Measurements from ENCODE around the gene CCDC71. TPM values are rescaled to one million over a fixed set of nuclear protein-coding genes. Genes with fewer than 3 reads are reported as not detected.

CCDC71 gene
- total RNA-seq, 2 donors from 2014 or later = 44.2 to 47.0 TPM

GRCh38 chr3:49174397-49174985 is 8.4 kb upstream of the CCDC71 start:
- no peak for DNase-seq (ENCODE audit: low spot score)
- intact Hi-C loops (cut with DNase I) = loop anchor here (5.0 kb wide), 2 partner anchors 103 to 273 kb away; partner anchors contain the start of gene C3orf62
- WGBS = 88% methylated on average over 9 of the region's 9 CpGs
- Histone ChIP-seq H3K27me3 (replicated peaks; ENCODE audit: insufficient read depth) (no peaks in the 10 kb centered on the region), H3K4me1 (replicated peaks) (peaks cover 13% of the 10 kb centered on the region), H3K27ac (no peak overlapping the region), H3K4me3 (no peak overlapping the region), H3K36me3 (no peaks in the 10 kb centered on the region), H3K9me3 (no peaks in the 10 kb centered on the region)
- TF ChIP-seq POLR2A (IDR thresholded peaks at IDR 0.05) (no peak), POLR2AphosphoS5 (IDR thresholded peaks at IDR 0.05) (no peak), CTCF (IDR thresholded peaks at IDR 0.05) (no peak)

- intact Hi-C loops (cut with DNase I) = loop anchor here (5.0 kb wide), 2 partner anchors 104 to 274 kb away; partner anchors contain the start of gene C3orf62
- Histone ChIP-seq H3K9me3 (no peaks in the 10 kb centered on the region), H3K27ac (no peak overlapping the region), H3K27me3 (replicated peaks; ENCODE audit: insufficient read depth) (no peaks in the 10 kb centered on the region), H3K4me3 (no peak overlapping the region), H3K36me3 (no peaks in the 10 kb centered on the region), H3K4me1 (replicated peaks) (peaks cover 13% of the 10 kb centered on the region)
- TF ChIP-seq POLR2A (IDR thresholded peaks at IDR 0.05) (no peak), CTCF (IDR thresholded peaks at IDR 0.05) (no peak), POLR2AphosphoS5 (IDR thresholded peaks at IDR 0.05) (no peak)
- 27% methylated on average over 4 of the region's 4 CpGs for WGBS
- DNase-seq (ENCODE audit: low spot score) = no peak
These were observed 7.7 kb upstream of the CCDC71 start for GRCh38 chr3:49173792-49174170.

- DNase-seq (ENCODE audit: low spot score) = no peak
- no peaks in the 10 kb centered on the region for H3K36me3 ChIP-seq
- peaks cover 13% of the 10 kb centered on the region for H3K4me1 ChIP-seq (replicated peaks)
- H3K27ac ChIP-seq = peak overlapping the region; percentile 78 to 81
- peak overlapping the region in 1 of 2 donors; percentile 66 for H3K4me3 ChIP-seq
- intact Hi-C loops (cut with DNase I) = loop anchor here (5.0 kb wide), 2 partner anchors 104 to 274 kb away; partner anchors contain the start of gene C3orf62
- no peaks in the 10 kb centered on the region for H3K9me3 ChIP-seq
- no peaks in the 10 kb centered on the region for H3K27me3 ChIP-seq (replicated peaks; ENCODE audit: insufficient read depth)
- TF ChIP-seq POLR2A (IDR thresholded peaks at IDR 0.05) (no peak), CTCF (IDR thresholded peaks at IDR 0.05) (no peak), POLR2AphosphoS5 (IDR thresholded peaks at IDR 0.05) (no peak)
- WGBS = 28% methylated on average over 3 of the region's 3 CpGs
These were observed 7.1 kb upstream of the CCDC71 start for GRCh38 chr3:49173116-49173791.

- no peaks in the 10 kb centered on the region for H3K9me3 ChIP-seq
- no peak for TF ChIP-seq CTCF (IDR thresholded peaks at IDR 0.05)
- no peak for TF ChIP-seq POLR2A (IDR thresholded peaks at IDR 0.05)
- no peak for TF ChIP-seq POLR2AphosphoS5 (IDR thresholded peaks at IDR 0.05)
- peak overlapping the region; percentile 78 to 81 for H3K27ac ChIP-seq
- no peak for DNase-seq (ENCODE audit: low spot score)
- WGBS = 41% methylated on average over 6 of the region's 7 CpGs
- intact Hi-C loops (cut with DNase I) = loop anchor here (5.0 kb wide), 2 partner anchors 105 to 275 kb away; partner anchors contain the start of gene C3orf62
- H3K36me3 ChIP-seq = no peaks in the 10 kb centered on the region
- peak overlapping the region; percentile 66 to 85 for H3K4me3 ChIP-seq
- H3K27me3 ChIP-seq (replicated peaks; ENCODE audit: insufficient read depth) = no peaks in the 10 kb centered on the region
- H3K4me1 ChIP-seq (replicated peaks) = peaks cover 13% of the 10 kb centered on the region
These were observed 6.5 kb upstream of the CCDC71 start for GRCh38 chr3:49172551-49173041.

All from prostate gland (tissue), 2 donors.